OCI-LY7 (cell line): ENCODE results near the gene PCDHGB6. TPM values are rescaled to one million over a fixed set of nuclear protein-coding genes. Genes with fewer than 3 reads are reported as not detected.

Experiments
- BruUV-seq: library from RNA; stranded (reverse); fragments of 400-500 nt; replicated peaks from 2 replicates; lab custom pipeline; 2021; lab: Mats Ljungman, UMichigan
- CTCF ChIA-PET: fragments of 300-600 bp; sonication (Branson Sonifier 250); formaldehyde crosslinking; loops from one replicate; lab custom pipeline; 2022; ENCODE audit warnings: antibody characterized with exemption; ENCODE audit not compliant: unreplicated experiment; lab: Charles Lee
- POLR2A ChIA-PET: fragments of 300-600 bp; sonication (Branson Sonifier 250); formaldehyde crosslinking; loops from one replicate; lab custom pipeline; 2022; ENCODE audit warnings: antibody characterized with exemption; lab: Charles Lee
- DNase-seq: peaks from one replicate; pipeline ENCODE4 v3.0.0-alpha.2; 2015; ENCODE audit warnings: low spot score
- H2AFZ ChIP-seq: fragments of 200-600 bp; sonication (generic), shearing (Covaris generic); 2 replicates; pipeline ENCODE4 v1.6.1; 2014; ENCODE audit warnings: mild to moderate bottlenecking, antibody characterized with exemption, low read length, moderate library complexity
- H3K27ac ChIP-seq: fragments of 200-600 bp; sonication (generic); 2 replicates; pipeline ENCODE4 v1.5.1; 2014; ENCODE audit warnings: mixed run types, low read depth, mild to moderate bottlenecking, moderate library complexity, low read length, inconsistent platforms; ENCODE audit not compliant: poor library complexity, severe bottlenecking
- H3K36me3 ChIP-seq: fragments of 200-600 bp; sonication (generic); 2 replicates; pipeline ENCODE4 v1.6.1; 2014; ENCODE audit warnings: mild to moderate bottlenecking, antibody characterized with exemption, low read length, moderate library complexity, mixed read lengths; ENCODE audit not compliant: insufficient read depth
- H3K4me1 ChIP-seq: fragments of 200-600 bp; sonication (generic); 2 replicates; pipeline ENCODE4 v1.5.1; 2014; ENCODE audit warnings: mild to moderate bottlenecking, low read length; ENCODE audit not compliant: insufficient read depth, poor library complexity, severe bottlenecking
- H3K4me2 ChIP-seq: fragments of 200-600 bp; sonication (generic); 2 replicates; pipeline ENCODE4 v1.6.1; 2014; ENCODE audit warnings: mild to moderate bottlenecking, low read length
- H3K4me3 ChIP-seq: fragments of 200-600 bp; sonication (generic); 2 replicates; pipeline ENCODE4 v1.5.1; 2014; ENCODE audit warnings: mild to moderate bottlenecking, low read depth, low read length; ENCODE audit not compliant: poor library complexity, severe bottlenecking
- H3K79me2 ChIP-seq: fragments of 200-600 bp; sonication (generic); 2 replicates; pipeline ENCODE4 v1.6.1; 2016; ENCODE audit warnings: low read depth, mild to moderate bottlenecking, low read length, moderate library complexity, mixed read lengths; ENCODE audit not compliant: insufficient read depth
- H3K9me2 ChIP-seq: fragments of 200-600 bp; sonication (generic); 2 replicates; pipeline ENCODE4 v1.6.1; 2016; ENCODE audit warnings: mild to moderate bottlenecking, low read length, mixed read lengths; ENCODE audit not compliant: insufficient read depth
- H3K9me3 ChIP-seq: fragments of 200-600 bp; sonication (generic); 2 replicates; pipeline ENCODE4 v1.6.1; 2014; ENCODE audit warnings: mild to moderate bottlenecking, mixed run types, low read length, mixed read lengths
- H4K20me1 ChIP-seq: fragments of 200-600 bp; sonication (generic); 2 replicates; pipeline ENCODE4 v1.6.1; 2014; ENCODE audit warnings: mild to moderate bottlenecking, antibody characterized with exemption, low read length, moderate library complexity, mixed read lengths; ENCODE audit not compliant: insufficient read depth
- CTCF ChIP-seq: fragments of 200-600 bp; sonication (generic); conservative IDR thresholded peaks from 2 replicates; pipeline ENCODE4 v1.5.1; 2014; ENCODE audit warnings: mild to moderate bottlenecking, antibody characterized with exemption, low read length, moderate library complexity, mixed read lengths
- EZH2phosphoT487 ChIP-seq: fragments of 200-600 bp; sonication (generic); IDR thresholded peaks from 2 replicates; pipeline ENCODE4 v1.6.1; 2018; ENCODE audit warnings: low read depth, borderline replicate concordance, mild to moderate bottlenecking, mixed run types, antibody characterized with exemption, low read length, moderate library complexity, mixed read lengths
- intact Hi-C: fragments of 100-400 bp; cut with micrococcal nuclease; formaldehyde crosslinking; loops from one replicate; pipeline ENCODE4 v1.10.0; 2022; ENCODE audit not compliant: unreplicated experiment
- total RNA-seq, 2 experiments: library from RNA; depleted of rRNA in 1 of 2; stranded (reverse); fragments of >200 nt in 1 of 2; shearing (Covaris generic) in 1 of 2; gene quantifications; 2 replicates each; pipeline ENCODE4 v1.2.3, GENCODE V29; 2014 to 2022

Gene PCDHGB6
- total RNA-seq, 2 experiments from 2014 or later: 4.5 to 4.7 TPM

GRCh38 chr5:141420855-141421488 lies 13.2 kb downstream of the PCDHGB6 start, which contains the start of gene PCDHGA11:
TSS of gene PCDHGA11 (plus strand) at chr5:141421051. CDS start at chr5:141421228, 177 bp downstream.
- DNase-seq: peak; percentile 76

GRCh38 chr5:141421489-141421855 lies 13.7 kb downstream of the PCDHGB6 start:
- Histone ChIP-seq H3K4me2 (peak overlapping the region; percentile 65), H2AFZ (peak overlapping the region; percentile 80; the same call in 1 of the 2 replicates), H3K36me3 (no peaks in the 10 kb centered on the region), H3K4me3 (peak overlapping the region; percentile 64), H3K4me1 (peaks cover 7% of the 10 kb centered on the region), H4K20me1 (no peaks in the 10 kb centered on the region), H3K9me3 (no peaks in the 10 kb centered on the region), H3K27ac (no peak overlapping the region), H3K9me2 (no peaks in the 10 kb centered on the region), H3K79me2 (no peaks in the 10 kb centered on the region)
- BruUV-seq: no TSS peak
- ChIA-PET POLR2A (interaction anchor here (0.7 to 2.0 kb wide), 6 partner anchors 9 to 143 kb away, joined by 3 to 8 read pairs (median 4); partner anchors contain the start of genes PCDHGA12 and PCDHGB2), CTCF (interaction anchor here (0.6 to 2.1 kb wide), 7 partner anchors 9 to 143 kb away, joined by 3 to 9 read pairs (median 4); partner anchors contain the start of genes PCDHGA12 and PCDHGB3)
- no peak for DNase-seq
- TF ChIP-seq EZH2phosphoT487 (no peak), CTCF (no peak)
- intact Hi-C loops: loop anchor here (2.0 kb wide), 1 partner anchor 53 kb away; the partner anchor contains the start of gene PCDHGC3

More at GRCh38 chr5:141420855-141421488, 13.2 kb downstream of the PCDHGB6 start, which contains the start of gene PCDHGA11:
- Histone ChIP-seq H3K4me2 (peak within 1 kb of the TSS; percentile 65), H3K9me3 (no peaks in the 10 kb centered on the region), H3K79me2 (no peaks in the 10 kb centered on the region), H3K4me1 (peaks cover 7% of the 10 kb centered on the region), H3K36me3 (no peaks in the 10 kb centered on the region), H4K20me1 (no peaks in the 10 kb centered on the region), H3K27ac (no peak within 1 kb of the TSS), H3K4me3 (peak within 1 kb of the TSS; percentile 64), H2AFZ (peak within 1 kb of the TSS; percentile 80), H3K9me2 (no peaks in the 10 kb centered on the region)
- ChIA-PET CTCF (interaction anchor here (0.6 to 2.1 kb wide), 8 partner anchors 9 to 143 kb away, joined by 3 to 9 read pairs (median 4); partner anchors contain the start of genes PCDHGA12 and PCDHGB3), POLR2A (interaction anchor here (1.0 to 2.0 kb wide), 5 partner anchors 10 to 143 kb away, joined by 3 to 8 read pairs (median 5); partner anchors contain the start of genes PCDHGA12 and PCDHGB2)
- no peak for TF ChIP-seq EZH2phosphoT487
- TF ChIP-seq CTCF: peak; percentile 96
- BruUV-seq: no TSS peak
- intact Hi-C loops: loop anchor here (2.0 kb wide), 1 partner anchor 54 kb away; the partner anchor contains the start of gene PCDHGC3
